Superior temporal gyrus (tissue), 1 donor: ENCODE data around the gene SOAT2.
"Not testable (repeated sequence)": the region's sequence is repeated elsewhere in the genome, so short reads cannot be mapped to it uniquely, and the experiment has no call there.

Experiments
- DNase-seq: peaks from one replicate; pipeline ENCODE4 v3.0.0-alpha.2; 2016; ENCODE audit errors: extremely low spot score

Gene SOAT2

GRCh38 chr12:53101931-53102781 is 1.1 kb upstream of the SOAT2 start:
- no peak for DNase-seq

DNA sequence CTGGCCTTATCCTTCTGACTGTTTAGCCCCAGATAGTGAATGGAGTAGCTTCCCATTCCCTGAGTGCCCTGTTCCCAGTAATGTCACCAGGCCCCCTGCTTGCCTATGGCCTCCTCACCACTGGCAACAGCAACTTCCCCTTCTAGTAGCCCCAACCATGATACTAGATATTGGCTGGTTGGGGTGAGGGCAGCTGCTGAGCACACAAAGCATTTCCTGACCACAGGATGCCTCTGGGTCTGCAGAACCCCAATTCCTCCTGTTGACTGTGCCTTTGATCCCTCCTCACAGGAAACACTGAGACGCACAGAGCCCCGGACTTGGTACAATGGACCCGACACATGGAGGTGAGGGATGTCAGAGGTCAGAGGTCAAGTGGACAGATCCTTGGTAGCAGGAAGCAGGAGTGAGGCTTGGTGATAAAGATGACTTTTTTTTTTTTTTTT is 597 bp downstream of the SOAT2 start:
- DNase-seq, result no peak

GRCh38 chr12:53105256-53105655 is 2.0 kb downstream of the SOAT2 start:
- no peak for DNase-seq

- no peak for DNase-seq
Observed at GRCh38 chr12:53105712-53106439, 2.6 kb downstream of the SOAT2 start.

DNA sequence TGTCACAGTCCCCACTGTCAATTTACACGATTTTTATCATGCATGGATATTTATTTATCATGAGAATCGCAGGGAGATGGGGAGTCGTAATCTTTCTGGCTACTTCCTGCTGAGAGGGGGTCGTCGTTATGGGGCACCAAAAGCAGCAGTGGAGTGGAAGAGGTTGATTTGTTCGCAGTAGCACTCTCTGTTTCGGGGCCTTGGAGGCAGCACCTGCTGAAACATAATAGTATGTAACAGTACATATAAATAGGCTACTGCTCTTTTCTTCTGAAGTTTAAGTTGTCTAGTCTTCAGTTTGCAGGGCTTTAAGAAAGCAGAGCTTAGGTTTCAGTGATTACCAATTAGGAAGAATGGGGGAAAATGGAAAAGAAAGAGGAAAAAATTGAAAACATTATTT is 3.8 kb downstream of the SOAT2 start:
- no peak for DNase-seq

GRCh38 chr12:53112431-53112830 is 9.1 kb downstream of the SOAT2 start:
- not testable (repeated sequence) for DNase-seq

DNA sequence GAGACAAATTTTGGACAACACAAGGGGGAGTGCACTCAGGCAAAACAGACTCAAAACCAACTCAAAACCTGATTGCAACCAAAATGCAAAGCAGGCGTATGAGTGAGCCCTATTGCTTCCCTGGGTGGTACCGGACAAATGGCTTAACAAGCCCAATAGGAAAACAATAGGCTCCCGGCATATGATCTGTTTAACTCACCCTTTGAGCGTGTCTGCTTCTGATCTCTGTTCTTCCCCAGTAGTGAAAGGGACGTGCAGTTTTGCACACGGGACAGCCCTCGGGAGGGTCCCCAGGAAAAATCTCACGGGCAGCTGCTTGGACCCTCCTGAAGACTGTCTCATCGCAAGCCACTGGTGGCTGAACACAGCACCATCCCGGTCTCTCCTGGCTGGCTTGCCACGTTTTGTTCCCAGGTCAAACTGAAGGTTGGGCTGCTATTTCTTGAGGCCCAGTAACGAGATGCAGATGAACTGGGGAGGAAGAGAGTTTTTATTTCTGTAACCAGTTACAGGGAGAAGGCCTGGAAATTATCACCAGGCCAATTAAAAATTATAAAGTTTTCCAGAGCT is 9.9 kb downstream of the SOAT2 start:
- no peak for DNase-seq

DNA sequence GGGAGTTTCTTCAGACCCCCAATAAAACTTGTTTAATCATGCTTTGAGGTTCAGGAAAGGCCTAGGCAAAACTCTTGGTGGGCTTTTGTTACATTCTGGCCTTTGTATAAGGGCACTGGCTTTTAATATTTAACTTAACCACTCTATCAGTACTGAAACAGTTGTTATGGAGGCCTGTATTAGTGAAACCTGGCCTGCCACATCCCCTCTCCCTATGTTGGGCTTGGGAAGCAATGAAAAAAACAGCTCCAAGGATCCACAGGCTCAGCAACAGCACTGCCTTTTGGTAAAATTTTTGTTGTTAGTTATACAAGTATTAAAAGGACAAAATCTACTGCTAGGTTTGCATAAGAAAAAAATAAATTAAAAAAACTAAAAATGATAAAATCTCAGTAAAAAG is 10.7 kb downstream of the SOAT2 start:
- DNase-seq, result no peak

DNA sequence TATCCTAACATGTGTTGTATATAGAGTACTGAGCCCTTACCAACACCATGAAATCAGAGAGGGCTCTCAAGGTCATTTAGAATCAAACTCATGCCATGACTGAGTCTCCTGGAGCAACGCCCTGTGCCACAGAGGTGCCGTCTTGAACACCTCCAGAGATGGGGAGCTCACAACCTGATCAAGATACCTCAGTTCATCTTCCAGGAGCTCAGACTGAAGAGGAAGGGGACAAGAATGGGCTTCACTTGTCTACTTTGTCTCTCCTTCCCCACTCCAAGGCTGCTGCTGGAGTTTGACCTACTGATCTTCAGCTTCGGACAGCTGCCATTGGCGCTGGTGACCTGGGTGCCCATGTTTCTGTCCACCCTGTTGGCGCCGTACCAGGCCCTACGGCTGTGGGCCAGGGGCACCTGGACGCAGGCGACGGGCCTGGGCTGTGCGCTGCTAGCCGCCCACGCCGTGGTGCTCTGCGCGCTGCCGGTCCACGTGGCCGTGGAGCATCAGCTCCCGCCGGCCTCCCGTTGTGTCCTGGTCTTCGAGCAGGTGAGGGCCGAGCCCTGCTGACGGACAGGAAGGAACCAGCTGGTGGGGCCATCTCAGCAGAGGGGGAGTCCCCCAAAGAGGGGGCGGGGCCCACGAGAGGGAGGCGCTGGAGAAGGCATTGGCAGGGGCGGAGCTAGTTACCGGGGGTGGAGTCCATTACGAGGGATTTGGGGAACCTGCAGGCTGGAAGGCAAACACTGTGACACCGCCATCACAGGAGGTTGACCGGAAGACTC is 12.0 kb downstream of the SOAT2 start:
- DNase-seq, result no peak

GRCh38 chr12:53115891-53116648 is 12.8 kb downstream of the SOAT2 start:
- no peak for DNase-seq

- no peak for DNase-seq
Observed at GRCh38 chr12:53118751-53119300, 15.5 kb downstream of the SOAT2 start.

DNA sequence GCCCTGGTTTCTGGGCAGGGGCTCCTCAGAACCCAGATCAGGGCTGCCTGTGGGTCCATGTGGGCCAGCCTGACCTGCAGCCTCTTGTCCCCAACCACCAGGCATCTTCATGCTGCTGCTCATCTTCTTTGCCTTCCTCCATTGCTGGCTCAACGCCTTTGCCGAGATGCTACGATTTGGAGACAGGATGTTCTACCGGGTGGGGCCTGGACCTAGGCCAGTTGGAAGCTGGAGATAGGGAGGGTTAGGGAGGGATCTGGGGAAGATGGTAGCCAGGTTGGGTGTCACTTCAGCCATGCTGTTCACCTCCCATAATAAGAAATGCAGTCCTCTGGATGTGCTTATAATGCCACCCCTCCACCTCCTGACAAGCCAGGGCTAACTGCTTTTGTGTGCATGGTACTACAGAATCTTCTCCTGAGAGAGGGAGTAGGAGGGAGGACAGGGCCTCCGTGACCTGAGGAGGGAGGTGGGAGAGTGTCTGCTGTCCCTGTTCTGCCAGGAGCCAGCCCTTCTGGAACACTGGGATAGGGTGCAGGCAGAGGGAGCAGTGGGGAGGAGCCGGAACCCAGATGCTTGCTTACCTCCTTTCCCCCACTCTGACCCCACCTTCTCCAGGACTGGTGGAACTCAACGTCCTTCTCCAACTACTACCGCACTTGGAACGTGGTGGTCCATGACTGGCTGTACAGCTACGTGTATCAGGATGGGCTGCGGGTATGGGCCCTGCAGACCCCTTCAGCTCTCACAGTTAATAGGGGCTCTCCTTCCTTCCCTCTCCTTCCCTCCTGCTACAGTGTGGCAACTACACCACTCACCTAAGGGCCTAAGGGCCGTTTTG is 17.6 kb downstream of the SOAT2 start:
- DNase-seq, result no peak

DNA sequence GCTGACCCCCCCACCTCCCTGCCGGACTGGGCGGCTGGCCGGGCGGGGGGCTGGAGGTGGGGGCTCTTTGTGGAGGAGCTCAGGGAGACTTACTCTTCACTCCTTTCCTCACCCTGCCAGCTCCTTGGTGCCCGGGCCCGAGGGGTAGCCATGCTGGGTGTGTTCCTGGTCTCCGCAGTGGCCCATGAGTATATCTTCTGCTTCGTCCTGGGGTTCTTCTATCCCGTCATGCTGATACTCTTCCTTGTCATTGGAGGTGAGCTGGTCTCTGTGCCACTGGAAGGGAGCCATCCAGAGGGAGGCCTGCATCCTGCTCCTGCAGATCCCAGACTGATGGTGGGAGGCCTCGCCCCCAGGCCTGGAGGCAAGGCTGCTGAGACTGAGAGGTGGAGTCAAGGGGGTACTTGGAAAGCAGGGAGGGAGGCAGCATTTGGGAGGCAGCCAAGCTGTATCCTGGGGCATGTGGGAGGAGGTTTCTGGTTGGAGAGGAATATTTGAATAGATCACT is 19.7 kb downstream of the SOAT2 start:
- DNase-seq, result no peak

GRCh38 chr12:53123578-53124351 is 20.5 kb downstream of the SOAT2 start:
- DNase-seq, result no peak

DNA sequence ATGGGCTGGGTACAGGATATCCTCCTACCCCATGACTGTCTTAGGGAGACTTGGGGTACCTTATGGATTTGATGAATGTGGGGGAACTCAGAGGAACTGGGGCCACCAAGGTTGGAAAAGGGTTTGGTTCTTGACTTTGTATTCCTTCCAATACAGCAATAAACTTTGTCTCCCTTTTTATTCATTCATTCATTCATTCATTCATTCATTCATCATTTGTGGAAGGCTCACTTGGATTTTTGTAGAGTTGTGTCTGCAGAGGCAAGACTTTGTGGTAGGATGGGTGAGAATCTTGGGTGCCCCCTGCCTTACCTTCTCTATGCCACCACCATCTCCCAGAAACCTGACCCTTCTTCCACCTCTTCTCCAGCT is 21.1 kb downstream of the SOAT2 start:
- no peak for DNase-seq

GRCh38 chr12:53127169-53127568 is 23.9 kb downstream of the SOAT2 start:
- no peak for DNase-seq

- no peak for DNase-seq
Observed at GRCh38 chr12:53128780-53129569, 25.7 kb downstream of the SOAT2 start.

GRCh38 chr12:53131844-53132243 is 28.6 kb downstream of the SOAT2 start:
- no peak for DNase-seq
